ENCODE data around the gene SVIL. TPM values are rescaled to one million over a fixed set of nuclear protein-coding genes. Genes with fewer than 3 reads are reported as not detected.

Gene SVIL
- total and polyA plus RNA-seq, 2 of the 13 experiments (the other 11 are each of a cell fraction or from before 2014, with no cell fraction given), result 3.9 to 12.1 TPM

DNA sequence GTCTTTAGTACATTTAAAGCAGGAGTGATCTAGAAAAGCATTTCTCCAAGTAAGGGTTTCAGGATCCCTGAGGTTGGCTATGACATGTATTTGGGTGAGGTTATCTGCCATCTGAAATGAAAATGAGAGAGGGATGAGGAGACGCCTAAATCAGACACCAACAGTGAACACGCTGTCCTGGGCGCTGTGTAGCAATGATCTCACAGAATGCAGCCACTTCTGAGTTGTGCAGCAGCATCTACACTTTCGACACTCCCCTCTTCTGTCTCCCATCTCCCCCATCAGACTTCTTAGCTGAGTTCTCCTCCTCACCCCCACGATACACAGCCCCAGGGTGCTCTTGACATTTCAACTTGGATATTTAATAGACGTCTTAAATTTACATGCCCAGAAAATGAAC, 95.4 kb downstream of the SVIL start:
- POLR2A ChIA-PET, result no interaction called here
- Histone ChIP-seq H3K4me2 (ENCODE audit: low read depth, low read length) (no peak overlapping the region), H3K27ac (ENCODE audit: extremely low read length, insufficient read depth, low read length) (no peak overlapping the region), H3K9me3 (ENCODE audit: low read length) (no peaks in the 10 kb centered on the region), H3K36me3 (replicated peaks in 1 of 2; ENCODE audit: control insufficient read depth in 1 of 2, insufficient read depth in 2 of 2, low read length in 2 of 2) (no peaks in the 10 kb centered on the region), H3K4me3 (replicated peaks in 1 of 3; ENCODE audit: insufficient read depth in 1 of 3, low read depth in 2 of 3, low read length in 3 of 3) (no peak overlapping the region), H4K20me1 (ENCODE audit: insufficient read depth, low read length) (no peaks in the 10 kb centered on the region), H3K4me1 (ENCODE audit: insufficient read depth, low read length) (peaks cover 24% of the 10 kb centered on the region), H3K27me3 (ENCODE audit: control insufficient read depth in 1 of 2, insufficient read depth in 2 of 2, low read length in 2 of 2) (no peaks in the 10 kb centered on the region), H3K9ac (ENCODE audit: insufficient read depth, low read depth, low read length) (no peak overlapping the region), H3K79me2 (ENCODE audit: insufficient read depth, low read length) (no peaks in the 10 kb centered on the region), H2AFZ (ENCODE audit: low read length) (no peak overlapping the region)
- WGBS (ENCODE audit: low lambda C conversion rate), result 98% methylated on average over 6 of the region's 6 CpGs
- FAIRE-seq, result no peak
- ATAC-seq, result no peak
- in situ Hi-C loops (cut with HindIII; ENCODE audit: extremely low pct_ligation_motif_present, low pct_unique_long_range_greater_than_20kb), result no loop called here
- CTCF ChIA-PET (ENCODE audit: low intra/inter-chr PET ratio, low total read pairs), result no interaction called here
- no TSS peak for BruUV-seq (replicated peaks)
- DNase-seq (ENCODE audit: low spot score), result no peak
- intact Hi-C loops (cut with micrococcal nuclease; ENCODE audit: unreplicated experiment), result loop anchor here (5.0 kb wide), 1 partner anchor 53 kb away; no protein-coding TSS in a partner anchor
- no peak for TF ChIP-seq KAT2B (IDR thresholded peaks at IDR 0.05; ENCODE audit: borderline replicate concordance, low read depth, low read length)
- TF ChIP-seq, protein P1, sequence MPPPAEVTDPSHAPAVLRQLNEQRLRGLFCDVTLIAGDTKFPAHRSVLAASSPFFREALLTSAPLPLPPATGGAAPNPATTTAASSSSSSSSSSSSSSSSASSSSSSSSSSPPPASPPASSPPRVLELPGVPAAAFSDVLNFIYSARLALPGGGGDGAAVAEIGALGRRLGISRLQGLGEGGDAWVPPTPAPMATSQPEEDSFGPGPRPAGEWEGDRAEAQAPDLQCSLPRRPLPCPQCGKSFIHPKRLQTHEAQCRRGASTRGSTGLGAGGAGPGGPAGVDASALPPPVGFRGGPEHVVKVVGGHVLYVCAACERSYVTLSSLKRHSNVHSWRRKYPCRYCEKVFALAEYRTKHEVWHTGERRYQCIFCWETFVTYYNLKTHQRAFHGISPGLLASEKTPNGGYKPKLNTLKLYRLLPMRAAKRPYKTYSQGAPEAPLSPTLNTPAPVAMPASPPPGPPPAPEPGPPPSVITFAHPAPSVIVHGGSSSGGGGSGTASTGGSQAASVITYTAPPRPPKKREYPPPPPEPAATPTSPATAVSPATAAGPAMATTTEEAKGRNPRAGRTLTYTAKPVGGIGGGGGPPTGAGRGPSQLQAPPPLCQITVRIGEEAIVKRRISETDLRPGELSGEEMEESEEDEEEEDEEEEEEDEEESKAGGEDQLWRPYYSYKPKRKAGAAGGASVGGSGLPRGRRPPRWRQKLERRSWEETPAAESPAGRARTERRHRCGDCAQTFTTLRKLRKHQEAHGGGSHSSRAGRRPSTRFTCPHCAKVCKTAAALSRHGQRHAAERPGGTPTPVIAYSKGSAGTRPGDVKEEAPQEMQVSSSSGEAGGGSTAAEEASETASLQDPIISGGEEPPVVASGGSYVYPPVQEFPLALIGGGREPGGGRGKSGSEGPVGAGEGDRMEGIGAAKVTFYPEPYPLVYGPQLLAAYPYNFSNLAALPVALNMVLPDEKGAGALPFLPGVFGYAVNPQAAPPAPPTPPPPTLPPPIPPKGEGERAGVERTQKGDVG (CRISPR knock-in tag; IDR thresholded peaks at IDR 0.05; ENCODE audit: borderline replicate concordance), result no peak
- no peak for TF ChIP-seq SRF (IDR thresholded peaks at IDR 0.05; ENCODE audit: low read depth, low read length)
- TF ChIP-seq, protein P2, sequence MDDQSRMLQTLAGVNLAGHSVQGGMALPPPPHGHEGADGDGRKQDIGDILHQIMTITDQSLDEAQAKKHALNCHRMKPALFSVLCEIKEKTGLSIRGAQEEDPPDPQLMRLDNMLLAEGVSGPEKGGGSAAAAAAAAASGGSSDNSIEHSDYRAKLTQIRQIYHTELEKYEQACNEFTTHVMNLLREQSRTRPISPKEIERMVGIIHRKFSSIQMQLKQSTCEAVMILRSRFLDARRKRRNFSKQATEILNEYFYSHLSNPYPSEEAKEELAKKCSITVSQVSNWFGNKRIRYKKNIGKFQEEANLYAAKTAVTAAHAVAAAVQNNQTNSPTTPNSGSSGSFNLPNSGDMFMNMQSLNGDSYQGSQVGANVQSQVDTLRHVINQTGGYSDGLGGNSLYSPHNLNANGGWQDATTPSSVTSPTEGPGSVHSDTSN (CRISPR knock-in tag; IDR thresholded peaks at IDR 0.05; ENCODE audit: borderline replicate concordance), result no peak
- no peak for TF ChIP-seq PHB2 (IDR thresholded peaks at IDR 0.05; ENCODE audit: partially characterized antibody)
- TF ChIP-seq, protein P3, sequence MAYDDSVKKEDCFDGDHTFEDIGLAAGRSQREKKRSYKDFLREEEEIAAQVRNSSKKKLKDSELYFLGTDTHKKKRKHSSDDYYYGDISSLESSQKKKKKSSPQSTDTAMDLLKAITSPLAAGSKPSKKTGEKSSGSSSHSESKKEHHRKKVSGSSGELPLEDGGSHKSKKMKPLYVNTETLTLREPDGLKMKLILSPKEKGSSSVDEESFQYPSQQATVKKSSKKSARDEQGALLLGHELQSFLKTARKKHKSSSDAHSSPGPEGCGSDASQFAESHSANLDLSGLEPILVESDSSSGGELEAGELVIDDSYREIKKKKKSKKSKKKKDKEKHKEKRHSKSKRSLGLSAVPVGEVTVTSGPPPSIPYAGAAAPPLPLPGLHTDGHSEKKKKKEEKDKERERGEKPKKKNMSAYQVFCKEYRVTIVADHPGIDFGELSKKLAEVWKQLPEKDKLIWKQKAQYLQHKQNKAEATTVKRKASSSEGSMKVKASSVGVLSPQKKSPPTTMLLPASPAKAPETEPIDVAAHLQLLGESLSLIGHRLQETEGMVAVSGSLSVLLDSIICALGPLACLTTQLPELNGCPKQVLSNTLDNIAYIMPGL (CRISPR knock-in tag; IDR thresholded peaks at IDR 0.05; ENCODE audit: borderline replicate concordance in 1 of 2, low read depth in 1 of 2), result no peak
- TF ChIP-seq, protein P4, sequence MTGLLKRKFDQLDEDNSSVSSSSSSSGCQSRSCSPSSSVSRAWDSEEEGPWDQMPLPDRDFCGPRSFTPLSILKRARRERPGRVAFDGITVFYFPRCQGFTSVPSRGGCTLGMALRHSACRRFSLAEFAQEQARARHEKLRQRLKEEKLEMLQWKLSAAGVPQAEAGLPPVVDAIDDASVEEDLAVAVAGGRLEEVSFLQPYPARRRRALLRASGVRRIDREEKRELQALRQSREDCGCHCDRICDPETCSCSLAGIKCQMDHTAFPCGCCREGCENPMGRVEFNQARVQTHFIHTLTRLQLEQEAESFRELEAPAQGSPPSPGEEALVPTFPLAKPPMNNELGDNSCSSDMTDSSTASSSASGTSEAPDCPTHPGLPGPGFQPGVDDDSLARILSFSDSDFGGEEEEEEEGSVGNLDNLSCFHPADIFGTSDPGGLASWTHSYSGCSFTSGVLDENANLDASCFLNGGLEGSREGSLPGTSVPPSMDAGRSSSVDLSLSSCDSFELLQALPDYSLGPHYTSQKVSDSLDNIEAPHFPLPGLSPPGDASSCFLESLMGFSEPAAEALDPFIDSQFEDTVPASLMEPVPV (CRISPR knock-in tag; IDR thresholded peaks at IDR 0.05), result no peak
- no peak for TF ChIP-seq NR2C2 (CRISPR knock-in tag; IDR thresholded peaks at IDR 0.05; ENCODE audit: borderline replicate concordance)
- TF ChIP-seq, protein P5, sequence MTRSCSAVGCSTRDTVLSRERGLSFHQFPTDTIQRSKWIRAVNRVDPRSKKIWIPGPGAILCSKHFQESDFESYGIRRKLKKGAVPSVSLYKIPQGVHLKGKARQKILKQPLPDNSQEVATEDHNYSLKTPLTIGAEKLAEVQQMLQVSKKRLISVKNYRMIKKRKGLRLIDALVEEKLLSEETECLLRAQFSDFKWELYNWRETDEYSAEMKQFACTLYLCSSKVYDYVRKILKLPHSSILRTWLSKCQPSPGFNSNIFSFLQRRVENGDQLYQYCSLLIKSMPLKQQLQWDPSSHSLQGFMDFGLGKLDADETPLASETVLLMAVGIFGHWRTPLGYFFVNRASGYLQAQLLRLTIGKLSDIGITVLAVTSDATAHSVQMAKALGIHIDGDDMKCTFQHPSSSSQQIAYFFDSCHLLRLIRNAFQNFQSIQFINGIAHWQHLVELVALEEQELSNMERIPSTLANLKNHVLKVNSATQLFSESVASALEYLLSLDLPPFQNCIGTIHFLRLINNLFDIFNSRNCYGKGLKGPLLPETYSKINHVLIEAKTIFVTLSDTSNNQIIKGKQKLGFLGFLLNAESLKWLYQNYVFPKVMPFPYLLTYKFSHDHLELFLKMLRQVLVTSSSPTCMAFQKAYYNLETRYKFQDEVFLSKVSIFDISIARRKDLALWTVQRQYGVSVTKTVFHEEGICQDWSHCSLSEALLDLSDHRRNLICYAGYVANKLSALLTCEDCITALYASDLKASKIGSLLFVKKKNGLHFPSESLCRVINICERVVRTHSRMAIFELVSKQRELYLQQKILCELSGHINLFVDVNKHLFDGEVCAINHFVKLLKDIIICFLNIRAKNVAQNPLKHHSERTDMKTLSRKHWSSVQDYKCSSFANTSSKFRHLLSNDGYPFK (CRISPR knock-in tag; IDR thresholded peaks at IDR 0.05; ENCODE audit: borderline replicate concordance), result no peak
- TF ChIP-seq ZNF3 (CRISPR knock-in tag; IDR thresholded peaks at IDR 0.05), result no peak
- no peak for TF ChIP-seq FOSL1 (CRISPR knock-in tag; IDR thresholded peaks at IDR 0.05; ENCODE audit: borderline replicate concordance)
- no peak for TF ChIP-seq ZNF879 (CRISPR knock-in tag; IDR thresholded peaks at IDR 0.05)
- no peak for TF ChIP-seq NFIB (CRISPR knock-in tag; IDR thresholded peaks at IDR 0.05; ENCODE audit: borderline replicate concordance)
- TF ChIP-seq PHF21A (CRISPR knock-in tag; IDR thresholded peaks at IDR 0.05), result no peak
